GM12891 (cell line): ENCODE measurements around the gene PCBD2.
"Not testable (repeated sequence)": the region's sequence is repeated elsewhere in the genome, so short reads cannot be mapped to it uniquely, and the experiment has no call there.

ENCODE experiments used
- DNase-seq: peaks from one replicate; pipeline ENCODE4 v3.0.0; 2011; ENCODE audit warnings: low spot score; ENCODE audit not compliant: insufficient read length
- FAIRE-seq: peaks from 2 replicates; lab custom pipeline; 2011; peaks lifted over from hg19 to GRCh38; lab: Jason Lieb, UNC
- PAX5 ChIP-seq: IDR thresholded peaks from 2 replicates; pipeline ENCODE4 v1.6.1; 2011; ENCODE audit warnings: low read length, moderate library complexity, mild to moderate bottlenecking; ENCODE audit not compliant: insufficient read depth, severe bottlenecking
- POLR2A ChIP-seq: IDR thresholded peaks from 2 replicates; pipeline ENCODE4 v1.6.1; 2011; ENCODE audit warnings: low read depth, low read length, control low read depth
- POLR2AphosphoS5 ChIP-seq: IDR thresholded peaks from 2 replicates; pipeline ENCODE4 v1.6.1; 2011; ENCODE audit warnings: low read depth, low read length, control low read depth
- POU2F2 ChIP-seq: IDR thresholded peaks from 2 replicates; pipeline ENCODE4 v1.6.1; 2011; ENCODE audit warnings: low read depth, mild to moderate bottlenecking, control low read depth, low read length, moderate library complexity
- SPI1 ChIP-seq: IDR thresholded peaks from 2 replicates; pipeline ENCODE4 v1.6.1; 2011; ENCODE audit warnings: low read depth, low read length, control low read depth
- TAF1 ChIP-seq: IDR thresholded peaks from 2 replicates; pipeline ENCODE4 v1.6.1; 2011; ENCODE audit warnings: low read depth, low read length, control low read depth

Gene PCBD2

GRCh38 chr5:134906811-134907210 is 1.9 kb downstream of the PCBD2 start:
- FAIRE-seq (no peak), DNase-seq (no peak)
- TF ChIP-seq PAX5 (no peak), SPI1 (no peak), POLR2A (no peak), POLR2AphosphoS5 (no peak)

GRCh38 chr5:134910752-134911151 is 5.8 kb downstream of the PCBD2 start:
- not testable (repeated sequence) for FAIRE-seq, DNase-seq

GRCh38 chr5:134911285-134912206 is 6.6 kb downstream of the PCBD2 start:
- no peak for DNase-seq
- no peak for FAIRE-seq

GRCh38 chr5:134913254-134913653 is 8.3 kb downstream of the PCBD2 start:
- TF ChIP-seq POLR2A (no peak), PAX5 (no peak), TAF1 (no peak), SPI1 (no peak), POU2F2 (no peak), POLR2AphosphoS5 (no peak)
- no peak for DNase-seq
- FAIRE-seq: no peak

More at GRCh38 chr5:134911285-134912206, 6.6 kb downstream of the PCBD2 start:
- TF ChIP-seq SPI1: no peak
- TF ChIP-seq PAX5: no peak
- TF ChIP-seq POLR2A: no peak
- TF ChIP-seq POU2F2: no peak

GRCh38 chr5:134913795-134914194 is 8.9 kb downstream of the PCBD2 start:
- TF ChIP-seq TAF1 (no peak), POLR2A (no peak), POU2F2 (no peak), POLR2AphosphoS5 (no peak), SPI1 (no peak), PAX5 (no peak)
- FAIRE-seq (peak; percentile 31), DNase-seq (no peak)

GRCh38 chr5:134917070-134917815 is 12.3 kb downstream of the PCBD2 start:
- TF ChIP-seq POU2F2: no peak
- TF ChIP-seq TAF1: no peak
- no peak for TF ChIP-seq SPI1
- TF ChIP-seq POLR2A: no peak
- TF ChIP-seq PAX5: no peak
- DNase-seq: no peak

GRCh38 chr5:134918861-134919260 is 13.9 kb downstream of the PCBD2 start:
- TF ChIP-seq TAF1: no peak
- no peak for TF ChIP-seq POLR2A
- FAIRE-seq: no peak
- no peak for DNase-seq

More at GRCh38 chr5:134917070-134917815, 12.3 kb downstream of the PCBD2 start:
- no peak for FAIRE-seq

GRCh38 chr5:134920848-134921575 is 16.1 kb downstream of the PCBD2 start:
- DNase-seq (no peak), FAIRE-seq (no peak)
- TF ChIP-seq POLR2AphosphoS5 (no peak), TAF1 (no peak), POU2F2 (no peak), POLR2A (no peak), SPI1 (no peak), PAX5 (no peak)

GRCh38 chr5:134932508-134932907 is 27.6 kb downstream of the PCBD2 start:
- FAIRE-seq (no peak), DNase-seq (no peak)
- TF ChIP-seq POU2F2 (no peak), SPI1 (no peak), PAX5 (no peak), POLR2A (no peak), POLR2AphosphoS5 (no peak), TAF1 (no peak)
